HG02642 (cell line): ENCODE measurements around the gene CALHM2.

ENCODE experiments used
- ATAC-seq: cut with Tn5 transposase; IDR thresholded peaks from one replicate; pipeline ENCODE4 v1.9.1; 2021; ENCODE audit warnings: mild to moderate bottlenecking; ENCODE audit not compliant: unreplicated experiment, poor library complexity

Gene CALHM2

GRCh38 chr10:103476046-103476768 lies 24.0 kb upstream of the CALHM2 start:
- no peak for ATAC-seq

DNA sequence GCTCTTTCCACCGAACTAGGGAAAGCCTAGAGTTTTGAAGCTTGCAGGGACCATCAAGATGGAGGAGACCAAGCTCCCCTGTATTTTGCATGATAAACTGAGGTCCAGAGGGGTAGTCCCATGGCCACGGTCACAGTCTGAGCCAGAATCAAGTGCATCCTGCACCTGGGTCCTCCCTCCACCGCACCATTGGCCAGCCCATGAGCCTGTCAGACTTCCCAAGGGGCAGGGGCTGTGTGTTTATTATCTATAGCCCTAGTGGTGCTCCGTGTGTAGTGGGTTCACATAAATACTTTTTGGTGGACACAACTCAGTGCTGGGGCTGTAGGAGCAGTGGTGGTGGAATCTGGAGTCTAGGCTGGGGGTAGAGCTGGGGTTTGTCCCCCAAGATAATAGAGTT lies 23.3 kb upstream of the CALHM2 start:
- no peak for ATAC-seq

DNA sequence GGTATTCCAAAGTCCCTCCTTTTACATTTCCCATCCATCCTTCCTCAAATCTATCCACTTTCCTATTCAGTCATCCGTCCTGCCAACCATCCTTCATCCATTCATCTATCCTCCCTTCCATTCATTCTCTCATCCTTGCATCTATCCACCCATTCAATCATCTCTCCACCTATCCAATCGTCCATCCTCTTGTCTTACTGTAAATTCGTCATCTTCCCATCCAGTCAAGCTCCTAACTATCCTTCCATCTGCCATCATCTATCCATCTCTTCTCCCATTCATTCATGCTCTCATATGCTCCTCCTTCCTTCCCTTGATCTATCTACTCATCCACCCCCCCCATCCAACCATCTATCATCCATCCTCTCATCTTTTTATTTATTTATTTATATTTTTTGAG lies 21.9 kb upstream of the CALHM2 start:
- ATAC-seq, result no peak

- no peak for ATAC-seq
These were observed 21.1 kb upstream of the CALHM2 start for GRCh38 chr10:103473261-103473671.

DNA sequence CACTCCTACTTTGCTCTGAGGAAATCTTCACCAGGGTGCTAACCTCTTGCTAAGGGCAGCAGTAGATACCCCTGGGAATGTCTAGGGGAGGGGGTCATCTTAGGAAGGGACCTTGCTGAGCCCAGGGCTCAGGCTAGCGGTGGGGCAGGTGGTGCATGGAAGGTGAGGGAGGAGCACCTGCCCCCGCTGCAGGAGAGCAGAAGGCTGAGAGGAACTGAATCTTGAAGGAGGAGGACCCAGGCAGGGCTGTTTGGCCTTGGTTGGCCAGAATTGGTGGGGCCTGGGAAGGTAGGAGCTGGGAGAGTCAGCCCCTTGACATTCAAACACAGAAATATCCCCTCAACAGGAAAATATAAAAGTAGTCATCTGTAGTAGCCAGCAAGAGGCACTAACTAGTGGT lies 19.8 kb upstream of the CALHM2 start:
- peak; percentile 31 for ATAC-seq

DNA sequence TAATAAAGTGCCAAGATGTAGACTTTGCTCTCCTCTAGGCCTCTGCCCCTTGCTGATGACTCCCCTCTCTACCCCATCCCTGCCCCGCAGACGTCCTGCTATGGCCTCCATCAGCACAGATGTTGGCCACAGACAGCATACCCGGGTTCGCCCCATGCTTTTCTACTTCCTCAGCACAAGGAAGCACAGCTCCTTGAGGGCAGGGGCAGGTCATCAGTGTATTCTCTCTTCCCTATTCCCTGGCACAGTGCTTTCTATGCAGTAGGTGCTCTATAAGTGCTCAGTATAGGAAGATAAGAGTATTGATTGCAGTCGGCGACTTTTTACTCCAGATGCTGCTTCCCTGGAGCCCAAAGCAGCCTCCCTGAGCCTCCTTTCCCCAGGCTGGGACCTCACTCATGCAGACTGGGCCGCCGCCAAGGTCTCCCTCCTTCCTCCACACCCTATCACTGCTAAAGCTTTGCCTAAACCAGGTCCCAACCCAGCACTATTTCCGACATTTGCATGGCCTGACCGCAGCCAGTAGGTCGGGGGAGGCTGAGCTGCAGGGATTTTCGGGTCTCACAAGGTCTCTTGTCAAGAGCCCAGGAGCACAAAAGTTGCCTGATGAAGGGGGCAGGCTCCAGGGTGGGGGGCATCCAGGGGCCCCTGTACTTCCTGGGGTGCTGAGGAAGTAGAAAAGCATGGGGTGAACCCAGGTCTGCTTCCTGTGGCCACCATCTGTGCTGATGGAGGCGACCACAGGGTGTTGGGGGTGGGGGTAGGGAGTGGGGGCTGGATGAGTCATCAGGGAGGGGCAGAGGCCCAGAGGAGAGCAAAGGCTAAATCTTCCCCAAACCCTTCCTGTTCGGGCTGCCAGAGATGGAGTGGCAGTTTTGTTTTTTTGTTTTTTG lies 18.8 kb upstream of the CALHM2 start:
- peak; percentile 74 for ATAC-seq

- ATAC-seq, result no peak
These were observed 17.0 kb upstream of the CALHM2 start for GRCh38 chr10:103469201-103469600.

DNA sequence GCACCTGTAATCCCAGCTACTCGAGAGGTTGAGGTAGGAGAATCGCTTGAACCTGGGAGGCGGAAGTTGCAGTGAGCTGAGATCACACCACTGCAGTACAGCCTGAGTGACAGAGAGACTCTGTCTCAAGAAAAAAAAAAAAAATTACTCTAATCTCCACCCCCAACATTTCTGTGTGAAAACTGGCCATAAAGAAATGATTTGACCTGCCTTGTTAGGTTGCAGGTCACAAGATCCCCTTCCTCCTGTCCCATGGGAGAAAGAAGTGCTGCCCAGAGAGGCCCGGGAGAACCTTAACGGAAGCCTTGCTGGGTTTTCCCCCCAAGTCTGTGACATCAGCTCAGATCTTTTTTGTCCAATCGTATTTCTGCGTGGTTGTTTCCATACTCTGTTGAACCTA lies 15.2 kb upstream of the CALHM2 start:
- peak; percentile 31 for ATAC-seq

- no peak for ATAC-seq
These were observed 14.6 kb upstream of the CALHM2 start for GRCh38 chr10:103466734-103467133.

DNA sequence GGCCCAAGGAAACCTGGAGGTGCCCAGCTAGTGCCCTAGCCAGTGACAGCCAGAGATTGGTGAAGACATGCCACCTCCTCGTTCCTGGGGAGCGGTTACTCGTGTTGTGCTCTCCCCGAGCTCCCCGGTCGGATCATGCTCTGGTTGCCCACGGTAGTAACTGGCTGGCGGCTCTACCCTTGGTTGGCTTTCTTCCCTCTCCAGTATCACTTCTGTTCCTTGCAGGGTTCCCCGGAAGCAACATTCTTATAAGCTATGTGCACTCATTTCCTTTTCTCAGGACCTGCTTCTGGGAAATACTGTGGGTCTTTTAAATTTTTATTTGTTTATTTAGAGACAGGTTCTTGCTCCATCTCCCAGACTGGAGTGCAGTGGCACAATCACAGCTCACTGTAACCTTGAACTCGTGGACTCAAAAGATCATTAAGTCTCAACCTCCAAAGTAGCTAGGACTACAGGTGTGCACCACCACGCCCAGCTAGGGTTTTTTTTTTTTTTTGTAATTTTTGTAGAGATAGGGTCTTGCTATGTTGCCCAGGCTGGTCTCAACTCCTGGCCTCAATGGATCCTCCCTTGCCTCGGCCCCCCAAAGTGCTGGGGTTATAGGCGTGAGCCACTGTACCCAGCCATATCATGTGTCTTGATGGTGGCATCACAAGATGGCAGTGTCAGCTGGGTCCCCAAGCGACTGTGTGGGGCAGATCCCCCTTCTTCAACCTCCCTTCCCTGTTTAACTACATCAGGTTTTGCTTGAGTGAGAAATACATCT lies 13.4 kb upstream of the CALHM2 start:
- no peak for ATAC-seq

- no peak for ATAC-seq
These were observed 11.3 kb upstream of the CALHM2 start for GRCh38 chr10:103463499-103463898.

DNA sequence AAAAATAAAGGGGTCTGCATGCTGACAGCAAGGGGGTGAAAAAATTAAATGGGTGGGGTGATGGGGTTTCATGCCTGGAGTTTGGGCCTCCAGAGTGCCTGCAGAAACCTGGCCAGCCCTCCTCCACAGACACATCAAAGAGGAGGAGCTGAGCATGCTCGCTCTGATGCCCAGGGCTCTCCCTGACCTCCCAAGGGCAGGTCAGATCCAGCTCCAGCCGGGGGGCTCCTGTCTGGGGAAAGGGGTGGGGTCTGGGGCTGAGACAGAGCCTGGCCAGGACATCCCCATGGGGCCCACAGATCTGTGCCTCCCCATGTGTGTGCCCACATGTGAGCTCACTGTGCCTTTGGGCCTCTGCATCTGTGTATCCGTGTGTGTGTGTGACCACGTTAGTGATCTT lies 7.4 kb upstream of the CALHM2 start:
- no peak for ATAC-seq

DNA sequence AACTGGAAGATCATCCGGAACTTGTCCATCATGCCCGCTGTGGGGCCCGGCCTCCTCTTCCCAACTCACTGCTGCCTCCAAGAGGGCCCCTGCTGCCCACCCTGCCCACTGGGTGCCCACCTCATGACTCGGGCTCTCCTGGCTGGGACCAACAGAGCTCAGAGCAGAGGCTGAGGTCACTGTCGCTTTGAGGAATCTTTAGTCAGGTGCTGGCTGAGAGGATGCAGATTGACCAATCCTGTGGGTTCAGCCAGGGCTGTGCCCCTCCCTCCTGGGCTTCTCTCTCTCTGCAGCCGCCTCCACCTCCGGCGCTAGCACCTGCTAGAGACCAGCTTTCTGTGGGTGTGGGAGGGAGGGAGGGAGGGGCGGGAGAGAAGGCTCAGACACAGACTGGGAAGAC lies 6.5 kb upstream of the CALHM2 start, which contains the start of gene CALHM1:
Gene CALHM1, minus strand, starts transcription at position 181 of the 400 bp plus-strand sequence. Its CDS starts 149 bp downstream, at position 32.
- peak; percentile 67 for ATAC-seq

DNA sequence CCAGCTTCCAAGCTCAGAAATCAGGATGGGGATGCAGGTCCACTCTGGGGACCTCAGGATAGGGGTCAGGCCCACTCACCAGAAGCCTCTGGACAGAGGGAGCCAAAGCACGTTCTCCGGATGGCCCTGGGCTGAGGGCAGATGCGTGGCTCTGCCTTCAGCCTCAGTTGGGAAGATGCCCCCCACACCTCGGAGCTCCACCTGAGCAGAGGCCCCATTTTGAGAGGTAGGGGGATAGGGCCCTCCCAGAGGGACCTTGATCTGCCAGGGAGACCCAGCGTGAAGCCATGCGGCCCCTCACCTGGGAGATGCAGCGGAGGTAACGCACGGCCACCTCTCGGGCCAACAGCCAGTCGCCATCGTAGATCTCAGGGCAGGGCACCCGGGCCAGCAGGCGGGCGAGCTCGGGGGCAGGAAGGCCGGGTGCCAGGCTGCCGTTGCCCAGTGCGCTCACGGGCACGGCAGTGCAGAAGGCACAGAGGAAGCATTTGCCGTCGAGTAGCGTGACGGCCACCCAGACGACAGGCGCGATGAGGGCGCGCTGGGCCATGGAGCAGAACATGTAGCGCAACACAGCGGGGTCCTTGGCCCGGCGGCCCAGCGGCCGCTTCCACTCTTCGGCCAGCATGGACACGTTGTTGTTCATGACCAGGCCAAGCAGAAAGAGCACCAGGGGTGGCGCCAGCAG lies 5.9 kb upstream of the CALHM2 start:
- ATAC-seq, result no peak

- no peak for ATAC-seq
These were observed 5.1 kb upstream of the CALHM2 start for GRCh38 chr10:103457176-103457712.

DNA sequence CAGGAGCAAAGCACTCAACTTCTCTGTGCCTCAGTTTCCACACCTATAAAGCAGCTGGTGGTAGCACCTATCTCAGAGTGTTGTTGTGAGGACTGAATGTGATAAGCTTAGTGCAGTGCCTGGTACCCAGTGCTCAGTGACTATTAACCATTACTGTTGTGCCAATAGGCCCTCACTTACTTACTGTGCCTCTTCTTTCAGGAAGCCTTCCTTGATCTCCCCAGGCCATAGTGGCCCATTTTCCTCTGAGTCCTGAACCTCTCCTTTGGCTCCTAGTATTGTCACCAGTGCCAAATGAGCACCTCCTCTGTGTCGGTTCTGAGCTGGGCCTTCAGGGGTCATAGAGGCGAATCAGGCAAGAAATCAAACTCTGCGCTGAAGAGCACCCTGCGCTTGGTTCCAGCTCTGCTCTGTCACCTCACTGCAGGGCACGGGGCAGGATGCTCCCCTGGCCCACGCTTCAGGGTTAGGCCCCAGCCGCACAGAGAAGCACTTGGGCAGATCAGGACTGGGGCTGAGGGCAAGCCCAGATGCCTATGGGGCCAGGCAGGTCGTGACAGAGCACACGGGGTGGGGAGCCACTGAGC lies 4.0 kb upstream of the CALHM2 start:
- no peak for ATAC-seq

GRCh38 chr10:103455235-103455634 lies 3.1 kb upstream of the CALHM2 start:
- no peak for ATAC-seq

- ATAC-seq, result no peak
These were observed 1.9 kb upstream of the CALHM2 start for GRCh38 chr10:103454026-103454425.

DNA sequence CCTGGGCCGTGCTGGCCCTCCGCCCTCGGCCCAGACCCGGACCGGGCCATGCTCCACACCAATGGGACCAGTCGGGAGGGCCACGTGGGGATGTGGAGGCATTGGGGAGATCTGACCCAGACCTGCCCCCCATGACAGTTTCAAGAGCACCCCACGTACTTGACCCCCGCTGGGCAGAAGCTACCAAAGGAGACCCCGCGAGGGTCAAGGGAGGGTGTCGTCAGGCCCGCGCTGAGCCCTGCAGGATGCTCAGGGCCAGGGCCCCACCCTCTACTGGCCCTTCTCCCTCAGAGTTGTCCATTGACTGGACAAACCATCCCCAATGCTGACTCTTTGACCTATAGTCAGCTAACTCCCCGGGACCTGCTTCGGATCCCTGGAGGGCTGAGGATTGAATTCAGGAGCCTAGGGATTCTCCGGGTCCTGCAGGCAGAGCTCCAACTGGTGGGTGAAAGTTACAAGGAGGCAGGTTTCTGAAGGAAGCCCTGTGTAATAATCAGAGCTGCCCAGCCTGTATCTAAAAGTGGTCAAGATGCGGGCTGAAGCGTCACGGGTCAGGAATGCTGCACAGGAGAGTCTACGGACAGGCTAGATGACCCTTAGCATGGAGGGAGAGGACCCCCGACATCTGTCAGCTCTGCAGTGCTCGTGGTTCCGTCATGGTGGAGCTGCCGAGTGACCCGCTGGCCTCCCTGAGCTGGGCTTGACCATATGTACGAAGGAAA lies 498 bp upstream of the CALHM2 start:
- no peak for ATAC-seq
